Measurements from ENCODE around the gene BTF3. TPM values are rescaled to one million over a fixed set of nuclear protein-coding genes. Genes with fewer than 3 reads are reported as not detected.
A peak's percentile ranks its signal among the peaks of the same experiment; 100 is the strongest.

Gene BTF3
- total and polyA plus RNA-seq, 2 experiments from 2014 or later: 407 to 458 TPM

DNA sequence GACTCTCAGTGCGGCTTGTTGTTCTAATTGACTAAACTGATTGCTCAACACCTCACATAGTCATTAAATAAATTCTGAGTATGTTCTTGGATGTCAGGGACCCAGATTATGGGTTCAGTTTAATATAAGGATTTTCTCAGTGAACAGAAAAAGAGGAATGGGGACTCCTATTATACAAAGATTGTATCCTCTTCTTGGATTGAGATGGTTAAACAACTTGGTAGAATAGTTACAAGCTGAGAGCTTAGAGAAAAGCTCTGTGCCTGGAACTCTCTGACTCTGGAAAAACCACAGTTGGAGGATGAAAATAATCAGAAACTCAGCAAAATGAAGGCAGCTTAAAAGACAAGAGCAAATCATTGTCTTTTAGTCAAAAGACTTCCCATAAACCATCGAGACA, 36.7 kb downstream of the BTF3 start:
- TF ChIP-seq, protein P1, sequence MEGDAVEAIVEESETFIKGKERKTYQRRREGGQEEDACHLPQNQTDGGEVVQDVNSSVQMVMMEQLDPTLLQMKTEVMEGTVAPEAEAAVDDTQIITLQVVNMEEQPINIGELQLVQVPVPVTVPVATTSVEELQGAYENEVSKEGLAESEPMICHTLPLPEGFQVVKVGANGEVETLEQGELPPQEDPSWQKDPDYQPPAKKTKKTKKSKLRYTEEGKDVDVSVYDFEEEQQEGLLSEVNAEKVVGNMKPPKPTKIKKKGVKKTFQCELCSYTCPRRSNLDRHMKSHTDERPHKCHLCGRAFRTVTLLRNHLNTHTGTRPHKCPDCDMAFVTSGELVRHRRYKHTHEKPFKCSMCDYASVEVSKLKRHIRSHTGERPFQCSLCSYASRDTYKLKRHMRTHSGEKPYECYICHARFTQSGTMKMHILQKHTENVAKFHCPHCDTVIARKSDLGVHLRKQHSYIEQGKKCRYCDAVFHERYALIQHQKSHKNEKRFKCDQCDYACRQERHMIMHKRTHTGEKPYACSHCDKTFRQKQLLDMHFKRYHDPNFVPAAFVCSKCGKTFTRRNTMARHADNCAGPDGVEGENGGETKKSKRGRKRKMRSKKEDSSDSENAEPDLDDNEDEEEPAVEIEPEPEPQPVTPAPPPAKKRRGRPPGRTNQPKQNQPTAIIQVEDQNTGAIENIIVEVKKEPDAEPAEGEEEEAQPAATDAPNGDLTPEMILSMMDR (IDR thresholded peaks at IDR 0.05; ENCODE audit: low read depth, low read length): no peak
- H3K27me3 ChIP-seq: no peaks in the 10 kb centered on the region
- no peaks in the 10 kb centered on the region for H3K4me1 ChIP-seq (ENCODE audit: low read depth)
- H3K36me3 ChIP-seq: no peaks in the 10 kb centered on the region
- no peaks in the 10 kb centered on the region for H3K9me3 ChIP-seq (ENCODE audit: low read depth)
- no peak for DNase-seq (ENCODE audit: low read depth in 1 of 2, low spot score in 1 of 2)
- no peak overlapping the region for H3K27ac ChIP-seq
- H3K4me3 ChIP-seq: no peak overlapping the region

DNA sequence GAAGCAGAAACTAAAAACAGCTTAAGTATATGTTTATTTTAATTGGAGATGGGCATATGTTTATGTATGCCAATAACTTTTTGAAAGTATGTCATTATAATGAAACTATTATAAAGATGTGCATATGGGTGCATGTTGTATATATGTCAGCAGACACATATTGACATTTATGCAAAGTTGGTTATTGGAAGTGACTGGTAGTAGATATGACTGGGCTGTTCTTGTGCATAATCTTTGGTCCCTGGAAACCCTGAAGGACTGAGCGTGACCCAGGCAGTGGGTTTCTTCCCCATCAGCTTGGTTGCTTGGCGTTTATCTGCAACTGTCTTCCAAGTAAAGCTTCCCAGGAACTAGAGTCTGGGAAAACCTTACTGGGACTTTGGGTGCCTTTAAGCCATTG, 41.5 kb downstream of the BTF3 start:
- no peak overlapping the region for H3K4me3 ChIP-seq
- H3K9me3 ChIP-seq (ENCODE audit: low read depth): no peaks in the 10 kb centered on the region
- H3K27ac ChIP-seq: no peak overlapping the region
- H3K4me1 ChIP-seq (ENCODE audit: low read depth): no peaks in the 10 kb centered on the region
- H3K27me3 ChIP-seq: no peaks in the 10 kb centered on the region
- TF ChIP-seq, protein P1 (IDR thresholded peaks at IDR 0.05; ENCODE audit: low read depth, low read length): no peak
- no peaks in the 10 kb centered on the region for H3K36me3 ChIP-seq
- DNase-seq (ENCODE audit: low read depth in 1 of 2, low spot score in 1 of 2): no peak

DNA sequence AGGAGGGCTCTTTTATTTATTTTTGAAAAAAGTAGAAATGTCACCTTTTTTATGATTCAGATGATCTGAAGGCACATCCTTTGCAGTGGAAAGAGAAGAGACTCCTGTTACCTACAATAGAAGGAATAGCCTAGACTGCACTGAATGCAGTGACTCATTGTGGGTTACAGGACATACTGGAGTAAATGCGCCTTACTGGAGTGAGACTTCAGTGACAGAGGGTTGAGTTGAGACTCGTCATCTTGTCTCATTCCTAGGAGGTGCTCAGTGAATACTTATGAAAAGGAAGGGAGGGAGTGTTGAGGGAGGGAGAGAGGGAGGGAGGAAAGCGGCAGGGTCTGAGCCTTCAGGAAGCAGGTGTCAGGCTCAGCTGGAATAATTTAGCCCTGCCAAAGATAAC, 42.0 kb downstream of the BTF3 start:
- H3K27ac ChIP-seq: no peak overlapping the region
- H3K27me3 ChIP-seq: no peaks in the 10 kb centered on the region
- H3K4me3 ChIP-seq: no peak overlapping the region
- H3K36me3 ChIP-seq: no peaks in the 10 kb centered on the region
- TF ChIP-seq, protein P1 (IDR thresholded peaks at IDR 0.05; ENCODE audit: low read depth, low read length): no peak
- no peaks in the 10 kb centered on the region for H3K4me1 ChIP-seq (ENCODE audit: low read depth)
- H3K9me3 ChIP-seq (ENCODE audit: low read depth): no peaks in the 10 kb centered on the region
- DNase-seq (ENCODE audit: low read depth in 1 of 2, low spot score in 1 of 2): peak in 1 of 2 donors; percentile 10

DNA sequence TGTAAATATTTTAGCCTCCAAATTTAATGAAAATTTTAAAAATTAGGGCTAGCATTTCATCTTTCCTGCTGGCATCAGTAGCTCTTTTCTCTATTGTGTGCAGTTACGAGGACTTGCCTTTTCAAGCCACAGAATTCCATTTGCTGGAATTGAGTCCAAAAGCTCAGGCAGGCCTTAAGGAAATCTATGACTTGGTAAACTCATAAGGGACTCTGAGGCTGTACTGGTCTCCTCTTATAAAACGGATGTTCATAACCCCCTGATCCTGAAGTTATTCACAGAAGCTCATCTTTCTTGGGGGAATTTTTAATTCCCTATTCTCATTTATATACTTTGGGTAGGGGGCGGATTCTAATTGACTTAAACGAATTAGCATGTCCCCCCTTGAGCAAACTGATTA, 43.8 kb downstream of the BTF3 start:
- DNase-seq (ENCODE audit: low read depth in 1 of 2, low spot score in 1 of 2): no peak
- H3K27me3 ChIP-seq: no peaks in the 10 kb centered on the region
- TF ChIP-seq, protein P1 (IDR thresholded peaks at IDR 0.05; ENCODE audit: low read depth, low read length): no peak
- no peaks in the 10 kb centered on the region for H3K9me3 ChIP-seq (ENCODE audit: low read depth)
- H3K27ac ChIP-seq: no peak overlapping the region
- no peaks in the 10 kb centered on the region for H3K36me3 ChIP-seq
- H3K4me1 ChIP-seq (ENCODE audit: low read depth): no peaks in the 10 kb centered on the region
- no peak overlapping the region for H3K4me3 ChIP-seq

DNA sequence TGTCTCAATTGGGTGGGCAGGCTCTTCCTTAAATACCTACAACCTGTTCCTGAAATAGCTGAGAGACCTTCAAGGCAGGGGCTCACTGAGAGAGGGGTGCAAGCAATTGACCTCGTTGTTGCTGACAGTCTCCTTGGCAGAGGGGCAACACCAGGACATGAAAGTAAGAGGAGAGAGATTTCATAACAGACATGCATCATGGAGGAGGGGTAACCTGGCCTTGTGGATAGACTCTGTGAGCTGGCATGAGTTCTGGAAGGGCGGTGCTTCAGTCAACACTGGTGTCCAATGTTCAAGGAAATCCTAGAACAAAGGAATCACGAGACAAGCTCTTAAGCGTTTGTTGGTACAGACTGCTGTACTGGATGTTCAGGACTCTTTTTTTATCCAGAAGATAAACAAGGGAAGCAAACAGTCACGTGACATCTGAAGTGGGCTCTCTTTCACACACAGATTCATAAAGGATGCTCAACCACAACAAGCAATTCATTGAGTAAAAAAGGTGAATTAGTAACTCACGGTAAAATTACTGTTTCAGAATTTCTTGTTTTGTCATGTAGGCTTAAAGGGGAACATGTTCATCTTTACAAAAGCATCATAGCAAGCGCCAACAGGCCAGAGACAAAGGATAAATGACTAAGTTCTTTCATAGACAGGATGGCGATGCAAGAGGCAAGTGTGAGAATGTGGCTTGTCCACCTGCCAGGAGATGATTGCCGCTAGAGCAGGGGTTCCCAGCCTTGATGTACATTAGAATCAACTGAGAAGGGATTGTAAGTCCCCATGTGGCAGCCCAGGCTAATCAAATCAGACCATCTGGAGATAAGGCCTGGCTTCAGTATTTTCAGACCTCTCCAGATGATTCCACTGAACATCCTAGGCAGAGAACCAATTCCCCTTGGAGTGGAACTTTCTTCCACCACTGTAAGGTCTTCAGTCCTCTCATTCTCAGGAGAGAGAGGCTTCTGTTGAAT, 46.5 kb downstream of the BTF3 start:
- Histone ChIP-seq H3K27ac (no peak overlapping the region), H3K9me3 (ENCODE audit: low read depth) (no peaks in the 10 kb centered on the region), H3K36me3 (no peaks in the 10 kb centered on the region), H3K4me3 (no peak overlapping the region), H3K27me3 (no peaks in the 10 kb centered on the region), H3K4me1 (ENCODE audit: low read depth) (no peaks in the 10 kb centered on the region)
- TF ChIP-seq, protein P1 (IDR thresholded peaks at IDR 0.05; ENCODE audit: low read depth, low read length): no peak
- peak in 1 of 2 donors; percentile 38 for DNase-seq (ENCODE audit: low read depth in 1 of 2, low spot score in 1 of 2)
